Midbrain (tissue), 1 donor: ENCODE data around the gene CLCN7.

ENCODE experiments used
- DNase-seq: peaks from one replicate; lab custom pipeline; 2025; lab: John Stamatoyannopoulos, UW

CLCN7 gene

DNA sequence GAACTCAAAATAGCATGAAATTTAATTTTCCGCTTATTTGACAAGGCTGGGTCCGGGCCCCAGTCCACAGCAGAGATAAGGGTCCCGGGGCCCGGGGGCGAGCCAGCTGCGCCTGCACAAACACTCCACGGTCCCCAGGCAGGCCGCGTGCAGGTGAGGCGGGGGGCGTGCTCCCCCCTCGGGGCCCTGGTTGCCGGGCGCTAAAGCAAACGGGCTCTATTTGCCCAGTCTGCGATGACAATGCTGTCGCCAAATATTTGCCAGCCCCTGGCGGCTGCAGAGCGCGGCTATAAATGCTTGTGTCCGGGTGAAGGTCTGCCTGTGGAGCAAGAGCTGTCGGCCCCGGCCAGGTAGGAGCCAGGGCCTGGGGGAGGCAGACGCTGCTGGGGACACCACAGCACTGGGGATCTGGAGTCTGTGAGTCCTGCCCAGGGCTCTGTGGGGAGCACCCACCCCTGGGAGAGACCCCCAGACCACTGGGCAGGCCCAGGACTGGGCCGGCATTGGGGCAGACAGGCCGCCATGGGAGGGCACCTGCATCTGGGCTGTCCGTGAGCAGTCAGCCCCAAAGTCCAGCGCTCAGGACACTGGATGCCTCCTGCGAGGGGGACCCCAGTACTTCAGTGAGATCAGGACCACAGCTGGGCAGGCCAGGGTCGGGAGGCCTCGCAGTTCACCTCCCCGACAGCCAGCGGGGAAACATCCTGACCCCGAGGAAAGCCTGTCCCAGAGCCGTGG, 43.9 kb downstream of the CLCN7 start, which contains the start of gene PERCC1:
Gene PERCC1, plus strand, starts transcription at position 320 of the 738 bp plus-strand sequence. CDS start 1,516 bp downstream, outside the sequence.
- no peak for DNase-seq

DNA sequence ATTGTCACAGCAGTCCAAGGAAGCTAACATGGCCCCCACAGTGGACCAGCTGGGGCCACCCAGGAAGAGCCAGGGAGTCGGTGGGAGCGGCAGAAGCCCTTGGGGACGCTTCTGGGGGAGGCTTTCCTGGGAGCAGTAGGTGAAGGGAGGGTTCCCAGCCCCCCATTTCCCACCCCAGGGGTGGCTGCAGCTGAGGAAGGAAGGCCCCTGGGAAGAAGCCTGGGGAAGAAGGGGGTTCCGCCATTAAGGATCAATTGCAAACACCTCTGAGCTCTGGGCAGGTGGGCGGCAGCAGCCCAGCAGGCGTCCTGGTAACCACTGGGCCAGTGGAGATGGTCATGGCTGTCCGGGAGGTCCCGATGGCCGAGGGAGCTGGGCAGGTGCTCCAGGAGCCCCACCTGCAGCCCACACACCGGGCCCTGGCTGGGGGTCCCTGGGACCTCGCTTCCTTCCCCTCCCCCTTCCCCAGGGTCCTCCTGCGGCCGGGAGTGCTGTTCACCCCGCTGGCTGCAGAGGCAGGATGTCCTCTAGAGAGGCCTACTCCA, 44.5 kb downstream of the CLCN7 start:
- no peak for DNase-seq

DNA sequence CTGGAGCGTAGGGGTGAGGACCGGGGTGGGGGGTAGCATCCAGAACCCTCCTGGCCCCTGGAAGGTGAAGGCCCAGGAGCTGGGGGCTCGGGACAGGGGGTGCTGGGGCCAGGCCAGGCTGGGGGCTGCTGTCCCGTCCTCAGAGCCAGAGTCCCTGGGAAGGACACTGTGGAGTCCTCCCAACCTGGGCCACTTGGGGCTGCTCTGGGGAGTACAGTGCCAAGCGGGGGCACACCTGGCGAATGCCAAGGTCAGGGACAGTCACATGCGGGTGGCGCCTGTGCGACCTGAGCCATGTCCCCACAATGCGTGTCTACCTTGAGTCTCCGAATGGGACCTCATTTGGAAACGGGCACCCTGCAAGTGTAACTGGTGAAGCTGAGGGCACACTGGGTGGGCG, 45.2 kb downstream of the CLCN7 start:
- no peak for DNase-seq

DNA sequence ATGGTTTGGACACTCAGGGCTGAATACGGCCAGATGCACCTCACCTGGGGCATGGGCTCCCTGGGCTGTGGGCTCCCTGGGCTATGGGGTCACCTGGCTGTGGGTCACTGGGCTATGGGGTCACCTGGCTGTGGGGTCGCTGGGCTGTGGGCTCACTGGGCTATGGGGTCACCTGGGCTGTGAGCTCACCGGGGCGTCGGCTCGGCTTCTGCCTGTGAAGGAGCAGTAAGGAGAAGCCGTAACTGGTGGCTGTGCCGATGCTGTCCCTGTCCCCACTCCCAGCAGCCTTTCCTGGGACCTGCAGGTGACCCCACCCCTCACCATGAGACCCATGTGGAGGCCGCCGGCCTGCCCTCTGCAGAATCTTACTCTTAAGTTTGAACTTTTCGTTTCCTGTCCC, 45.8 kb downstream of the CLCN7 start:
- no peak for DNase-seq

DNA sequence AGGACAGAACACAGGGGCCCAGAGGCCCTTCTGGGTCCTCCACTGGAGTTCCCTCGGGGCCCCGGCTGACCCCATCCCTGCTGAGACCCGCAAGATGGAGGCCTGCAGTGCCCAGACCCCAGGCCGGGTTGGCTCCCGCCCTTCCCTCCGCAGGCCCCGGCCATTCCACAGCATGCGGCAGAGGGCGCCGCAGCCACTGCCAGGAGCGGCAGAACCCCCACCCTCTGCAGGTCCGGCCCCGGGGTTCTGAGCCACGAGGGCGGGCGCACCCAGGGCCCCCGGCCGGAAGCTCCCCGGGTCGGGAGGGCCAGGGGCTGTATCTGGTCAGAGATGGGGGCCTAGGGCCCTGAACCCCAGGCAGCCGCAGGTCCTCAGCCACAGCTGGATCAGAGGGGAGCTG, 46.3 kb downstream of the CLCN7 start:
- DNase-seq: peak; percentile 3

DNA sequence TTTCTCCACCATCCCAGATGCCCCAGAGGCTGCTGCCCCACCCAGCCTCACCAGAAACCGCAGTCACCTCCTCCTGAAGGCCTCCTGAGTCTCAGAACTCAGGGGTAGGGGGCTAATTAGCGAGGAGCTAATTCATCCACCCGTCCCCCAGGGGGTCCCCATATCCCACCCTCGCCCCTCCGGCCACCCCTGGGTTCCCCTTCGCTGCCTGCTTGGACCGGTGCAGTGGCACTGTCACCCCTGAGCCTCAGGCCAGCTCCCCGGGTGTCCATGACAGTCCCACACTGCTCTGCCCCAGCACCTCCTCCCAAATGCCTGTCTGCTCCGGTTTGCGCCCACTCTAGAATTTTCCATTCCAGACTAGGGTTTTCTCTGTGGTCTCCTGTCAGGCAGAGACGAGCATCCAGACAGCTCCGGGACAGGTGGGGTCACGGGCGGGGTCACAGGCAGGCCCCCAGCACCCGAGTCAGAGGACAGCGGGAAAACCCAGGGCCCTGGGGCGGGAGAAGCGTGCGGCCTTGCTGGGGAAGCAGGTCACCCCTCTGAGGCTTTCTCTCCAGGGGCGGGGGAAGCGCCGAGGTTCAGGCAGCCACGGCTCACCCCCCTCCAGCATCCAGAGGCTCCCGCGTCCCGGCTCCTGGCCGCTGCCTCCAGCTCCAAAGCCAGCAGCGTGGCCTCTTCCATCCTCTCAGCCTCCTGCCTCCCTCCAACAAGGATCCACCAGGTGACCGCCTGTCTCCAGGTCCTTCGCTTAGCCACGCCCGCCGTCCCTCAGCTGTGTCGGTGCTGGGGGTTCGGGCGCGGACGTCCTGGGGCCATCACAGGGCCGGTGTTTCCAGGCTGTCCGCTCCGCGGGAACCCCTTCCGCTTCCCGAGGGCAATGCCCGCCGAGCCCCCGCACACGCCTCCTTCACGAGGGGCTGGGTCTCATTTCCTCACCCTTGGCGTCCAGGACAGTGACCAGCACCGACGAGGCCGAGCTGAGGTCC, 47.1 kb downstream of the CLCN7 start:
- no peak for DNase-seq

DNA sequence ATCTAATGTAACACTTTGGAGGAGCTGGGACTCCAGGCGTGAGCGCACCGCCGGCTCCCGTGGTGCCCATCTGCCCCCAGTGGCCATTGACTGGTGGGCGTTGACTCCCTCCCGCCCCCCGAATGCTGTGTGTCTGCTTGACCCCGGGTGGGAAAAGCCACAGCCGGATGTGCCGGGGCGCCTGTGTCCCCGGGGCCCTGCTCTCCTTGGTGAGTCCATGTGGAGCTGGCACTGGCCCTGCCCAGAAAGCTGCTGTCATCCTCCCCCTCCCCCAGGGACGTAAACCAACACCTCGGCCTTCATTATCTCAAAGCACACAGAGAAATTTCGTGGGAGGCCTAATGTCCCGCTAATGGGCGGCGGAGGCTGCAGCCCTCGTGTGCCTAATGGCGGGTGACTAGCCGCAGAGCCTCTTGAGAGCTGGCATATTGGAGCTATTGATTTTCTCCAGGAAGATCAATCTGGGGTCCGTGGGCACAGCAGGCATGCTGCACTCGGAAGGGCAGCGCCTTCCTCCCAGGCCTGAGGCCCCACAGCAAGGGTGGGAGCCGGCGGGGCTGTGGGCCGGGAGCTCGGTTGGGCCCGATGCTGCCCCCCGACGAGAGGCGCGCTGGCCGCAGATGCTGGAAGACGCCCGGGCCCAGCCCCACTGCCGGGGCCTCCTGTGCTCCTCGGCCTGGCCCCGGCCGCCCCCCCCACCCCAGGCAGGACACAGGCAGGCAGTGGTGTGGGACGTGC, 47.9 kb downstream of the CLCN7 start:
- DNase-seq: no peak

DNA sequence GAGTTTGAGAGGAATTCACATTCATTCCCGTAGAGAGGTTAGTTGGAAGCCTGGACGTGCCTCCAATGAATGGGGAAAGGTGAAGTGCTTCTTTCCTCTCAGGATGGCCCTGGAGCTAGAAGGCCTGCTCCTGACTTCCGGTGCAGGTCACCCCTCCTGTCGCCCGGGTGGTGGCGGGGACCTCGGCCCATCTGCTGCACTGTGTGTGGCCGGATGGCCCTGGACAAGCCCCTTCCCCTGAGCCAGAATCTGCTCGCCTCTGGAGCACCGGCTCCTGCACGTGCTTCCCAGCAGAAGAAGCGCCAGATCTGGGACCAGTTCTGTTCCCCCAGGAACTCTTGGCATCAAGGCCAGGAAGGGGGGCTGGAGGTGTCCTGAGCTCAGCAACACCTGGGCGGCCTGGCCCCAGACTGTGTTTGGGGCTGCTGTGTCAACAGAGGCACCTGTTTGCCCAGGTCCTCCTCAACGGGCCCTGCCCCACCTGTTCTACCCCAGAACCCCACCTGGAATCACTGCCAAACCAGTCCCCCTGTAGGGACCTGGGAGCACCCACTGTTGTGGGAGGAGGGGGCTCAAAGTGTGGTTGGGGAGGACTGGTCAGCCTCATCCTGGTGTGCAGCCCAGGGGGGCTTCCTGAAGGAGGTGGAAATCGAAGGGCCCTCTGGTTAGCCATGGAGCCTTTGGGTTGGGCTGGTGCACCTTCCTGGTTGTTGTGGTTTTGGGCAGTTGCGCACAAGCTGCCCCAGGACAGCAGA, 49.0 kb downstream of the CLCN7 start:
- DNase-seq: no peak

DNA sequence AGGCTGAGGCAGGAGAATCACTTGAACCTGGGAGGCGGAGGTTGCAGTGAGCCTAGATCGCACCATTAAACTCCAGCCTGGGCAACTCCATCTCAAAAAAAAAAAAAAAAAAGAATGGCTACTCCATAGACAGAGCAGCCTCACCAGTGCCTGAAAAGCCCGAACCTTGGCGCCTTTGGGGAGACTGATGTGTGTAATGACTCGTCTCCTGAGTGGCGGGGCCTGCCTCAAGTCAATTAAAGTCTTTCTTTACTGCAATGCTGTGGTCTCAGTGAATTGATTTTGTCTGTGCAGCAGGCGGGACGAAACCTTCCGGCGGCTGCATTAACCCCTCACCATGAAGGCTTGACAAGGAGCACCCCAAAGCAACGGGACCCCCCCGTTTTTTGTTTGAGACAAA, 50.8 kb downstream of the CLCN7 start:
- no peak for DNase-seq

DNA sequence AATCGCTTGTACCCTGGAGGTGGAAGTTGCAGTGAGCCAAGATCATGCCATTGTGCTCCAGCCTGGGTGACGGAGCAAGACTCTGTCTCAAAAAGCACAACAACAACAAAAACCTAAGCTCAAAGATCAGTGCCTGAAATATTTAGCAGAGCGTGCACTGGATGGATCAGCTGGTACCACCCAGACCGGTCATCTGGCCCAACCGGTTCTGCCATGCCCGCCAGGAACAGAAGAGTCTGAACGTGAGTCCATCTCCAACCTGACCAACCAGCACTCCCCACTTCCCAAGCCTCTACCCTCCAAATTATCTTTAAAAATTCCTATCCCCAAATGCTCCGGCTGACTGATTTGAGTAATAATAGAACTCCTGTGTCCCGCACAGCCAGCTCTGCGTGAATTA, 52.8 kb downstream of the CLCN7 start:
- DNase-seq: no peak

DNA sequence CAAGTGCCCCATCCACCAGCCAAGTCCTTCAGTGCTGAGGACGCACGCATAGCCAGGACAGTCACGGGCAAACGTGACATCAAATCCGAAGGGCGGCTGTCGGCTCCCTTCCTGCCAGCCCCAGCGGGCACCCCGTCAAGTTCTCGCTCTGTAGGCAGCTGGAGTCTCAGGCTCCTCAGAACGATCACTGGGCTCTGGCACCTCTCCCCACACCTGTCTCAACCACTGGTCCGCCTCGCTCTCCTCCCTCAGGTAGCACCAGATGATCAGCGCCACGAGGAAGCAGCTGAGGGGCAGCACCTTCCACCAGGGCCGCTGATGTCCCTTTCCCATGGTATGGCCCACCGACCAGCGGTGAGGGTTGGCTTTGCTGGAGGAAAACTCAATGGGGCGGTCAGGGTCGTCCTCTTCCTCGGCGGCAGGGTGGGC, 54.7 kb downstream of the CLCN7 start:
- no peak for DNase-seq

DNA sequence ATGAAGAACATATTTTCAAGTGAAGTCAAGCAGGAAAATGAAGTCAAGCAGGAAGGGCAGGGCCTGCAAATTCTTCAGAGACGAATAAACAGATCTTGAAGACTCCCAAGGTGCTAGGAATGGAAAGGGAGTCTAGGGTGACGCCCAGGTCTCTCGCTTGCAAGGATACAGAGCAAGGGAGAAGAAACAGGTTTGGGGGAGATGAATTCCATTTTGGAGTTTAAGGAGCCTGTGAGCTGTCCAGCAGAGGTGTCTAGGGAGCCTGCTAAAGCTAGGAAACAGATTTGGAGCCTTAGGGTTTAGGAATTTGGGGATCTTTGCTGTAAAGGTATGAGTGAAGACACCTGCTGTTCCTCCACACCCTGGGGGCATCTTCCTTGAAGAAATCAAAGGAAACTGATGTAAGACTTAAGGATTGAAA, 58.3 kb downstream of the CLCN7 start:
- no peak for DNase-seq

DNA sequence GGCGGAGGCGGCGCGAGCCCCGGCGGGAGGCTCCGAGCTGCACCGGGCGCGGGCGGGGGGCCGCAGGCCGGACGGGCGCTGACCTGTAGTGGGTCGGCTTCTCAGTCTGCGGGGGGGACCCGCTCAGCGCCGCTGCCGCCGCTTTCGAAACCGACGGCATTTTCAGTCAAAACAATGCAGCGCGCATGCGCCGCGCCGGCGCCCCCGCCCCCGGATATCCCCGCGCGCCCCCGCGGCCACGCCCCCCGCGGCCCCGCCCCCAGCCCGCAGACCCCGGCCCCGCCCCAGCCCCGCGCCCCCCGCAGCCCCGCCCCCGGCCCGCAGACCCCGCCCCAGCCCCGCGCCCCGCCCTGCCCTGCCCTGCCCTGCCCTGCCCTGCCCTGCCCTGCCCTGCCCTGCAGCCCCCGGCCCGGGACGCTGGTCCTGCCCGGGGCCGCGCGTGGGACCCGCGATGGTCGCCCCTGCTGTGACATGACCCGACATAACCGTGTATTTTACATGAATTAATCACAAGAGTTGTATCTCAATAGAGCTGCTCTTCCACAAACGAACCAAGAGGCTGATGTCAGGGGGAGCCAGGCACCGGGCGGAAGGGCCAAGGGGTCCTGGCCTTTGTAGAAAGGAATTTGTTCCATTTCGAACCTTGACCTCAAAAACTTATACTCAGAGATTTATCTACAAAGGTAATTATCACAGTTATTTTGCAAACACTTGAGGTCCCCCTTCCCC, 60.1 kb downstream of the CLCN7 start, which contains the start of gene UNKL:
Gene UNKL, minus strand, starts transcription at position 173 of the 729 bp plus-strand sequence. Its CDS starts 13 bp downstream, at position 160.
- DNase-seq: peak; percentile 53

DNA sequence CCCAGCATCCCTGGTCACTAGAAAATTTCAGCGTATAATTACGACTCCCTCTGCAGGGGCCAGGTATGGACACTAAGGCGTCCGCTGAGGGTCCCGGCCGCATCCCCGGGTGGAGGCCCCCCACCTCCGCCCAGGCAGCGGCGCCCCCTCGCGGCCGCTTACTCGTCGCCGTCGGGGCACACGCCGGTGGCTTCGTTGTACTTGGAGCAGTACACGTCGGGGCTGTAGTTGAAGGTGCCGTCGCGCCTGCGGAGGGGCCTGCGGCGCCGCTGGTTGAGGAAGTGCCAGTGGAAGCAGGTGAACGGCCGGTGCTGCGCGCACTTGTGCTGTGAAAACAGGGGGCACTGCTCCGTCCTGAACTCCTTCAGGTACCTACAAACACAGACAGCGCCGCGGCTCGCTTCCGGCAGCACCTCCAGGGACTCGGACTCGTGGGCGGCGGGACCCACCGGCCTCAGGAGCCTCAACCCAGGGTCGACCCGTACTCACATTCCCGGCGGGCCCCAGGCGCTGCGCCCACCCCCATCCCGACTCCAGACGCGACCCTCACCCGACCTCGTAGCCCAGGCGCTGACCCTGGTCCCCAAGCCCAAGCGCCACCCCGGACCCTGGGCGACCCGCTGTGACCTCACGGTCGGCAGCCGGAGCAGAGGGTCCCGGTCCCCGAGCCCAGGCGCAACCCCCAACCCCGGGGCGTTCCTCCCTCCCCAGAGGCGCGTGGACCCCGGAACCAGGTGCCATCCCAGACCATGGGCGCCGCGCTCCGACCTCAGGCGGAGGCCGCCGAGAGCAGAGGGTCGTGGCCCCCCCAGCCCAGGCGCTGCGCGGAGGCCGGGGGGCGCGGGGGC, 60.9 kb downstream of the CLCN7 start:
- peak; percentile 9 for DNase-seq

DNA sequence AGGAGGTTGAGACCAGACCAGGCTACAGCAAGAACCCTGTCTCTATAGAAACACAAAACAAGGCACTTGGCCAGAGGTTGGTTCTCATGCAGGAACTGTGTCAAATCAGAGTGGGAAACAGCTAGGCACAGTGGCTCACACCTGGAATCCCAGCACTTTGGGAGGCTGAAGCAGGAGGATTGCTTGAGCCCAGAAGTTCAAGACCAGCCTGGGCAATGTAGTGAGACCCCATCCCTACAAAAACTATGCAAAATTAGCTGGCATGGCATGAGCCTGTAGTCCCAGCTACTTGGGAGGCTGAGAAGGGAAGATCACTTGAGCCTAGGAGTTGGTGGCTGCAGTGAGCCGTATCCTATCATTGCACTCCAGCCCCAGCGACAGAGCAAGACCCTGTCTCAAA, 62.0 kb downstream of the CLCN7 start:
- DNase-seq: no peak

DNA sequence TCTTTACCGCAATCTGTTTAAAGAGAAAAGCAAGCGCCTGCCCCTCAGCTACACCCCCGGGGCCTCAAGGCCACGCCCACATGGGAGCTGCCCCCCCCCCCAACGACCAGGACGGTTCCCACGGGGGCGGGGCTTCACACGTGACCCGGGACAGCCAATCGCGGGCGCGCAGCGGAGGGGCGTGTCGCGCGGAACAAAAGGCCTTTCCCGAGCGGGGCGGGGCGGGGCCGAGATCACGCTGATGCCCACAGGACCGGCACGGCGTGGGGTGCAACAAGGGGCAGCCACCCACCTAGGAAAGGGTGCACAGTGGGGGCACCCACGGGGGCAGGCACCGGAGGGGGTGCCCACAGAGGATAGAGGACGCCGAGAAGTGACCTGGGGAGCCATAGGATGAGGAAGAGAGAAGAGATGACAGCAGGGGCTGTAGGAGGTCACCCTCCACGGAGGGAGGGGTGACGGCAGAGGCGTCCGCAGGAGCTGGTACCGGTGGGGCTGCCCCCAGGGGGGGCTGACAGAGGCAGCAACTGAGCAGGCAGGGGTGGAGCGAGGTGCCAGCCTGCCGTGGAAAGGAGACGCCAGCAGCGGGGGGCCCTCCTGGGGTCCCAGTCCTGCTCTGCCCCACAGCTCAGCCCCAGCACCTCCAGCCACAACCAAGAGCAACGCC, 66.5 kb downstream of the CLCN7 start:
- DNase-seq: peak; percentile 96

DNA sequence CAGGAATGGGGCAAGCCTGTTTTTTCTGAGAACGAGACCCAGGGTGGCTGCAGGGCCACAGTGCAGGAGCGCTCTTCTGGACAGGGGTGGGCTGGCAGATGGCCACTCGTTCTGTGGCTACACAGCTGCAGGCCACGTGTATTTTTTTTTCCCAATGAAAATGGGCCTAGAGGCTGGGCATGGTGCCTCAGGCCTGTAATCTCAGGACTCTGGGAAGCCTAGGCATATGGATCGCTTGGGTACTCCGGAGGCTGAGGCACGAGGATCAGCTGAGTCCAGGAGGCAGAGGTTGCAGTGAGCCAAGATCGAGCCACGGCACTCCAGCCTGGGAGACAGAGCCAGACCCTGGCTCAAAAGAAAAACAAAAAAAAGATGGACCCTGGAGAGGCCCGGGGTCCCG, 67.1 kb downstream of the CLCN7 start:
- no peak for DNase-seq

DNA sequence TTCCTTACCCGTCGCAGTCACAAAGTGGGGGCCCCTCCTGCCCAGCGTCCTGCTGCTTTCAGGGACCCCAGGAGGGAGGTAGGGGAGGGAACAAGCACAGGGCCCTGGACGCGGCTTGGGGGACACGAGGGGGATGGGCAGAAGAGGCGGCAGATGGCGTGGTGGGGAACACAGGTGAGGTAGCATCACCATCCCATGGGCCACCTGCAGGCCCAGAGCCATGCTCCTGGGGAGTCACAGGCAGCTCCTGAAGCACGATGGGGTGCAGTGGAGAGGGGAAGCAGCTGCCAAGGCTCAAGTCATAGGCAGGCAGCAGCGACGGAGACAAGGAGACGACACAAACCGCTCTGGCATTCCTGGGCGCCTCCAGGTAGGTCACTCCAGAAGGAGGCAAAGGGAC, 71.1 kb downstream of the CLCN7 start:
- DNase-seq: no peak

DNA sequence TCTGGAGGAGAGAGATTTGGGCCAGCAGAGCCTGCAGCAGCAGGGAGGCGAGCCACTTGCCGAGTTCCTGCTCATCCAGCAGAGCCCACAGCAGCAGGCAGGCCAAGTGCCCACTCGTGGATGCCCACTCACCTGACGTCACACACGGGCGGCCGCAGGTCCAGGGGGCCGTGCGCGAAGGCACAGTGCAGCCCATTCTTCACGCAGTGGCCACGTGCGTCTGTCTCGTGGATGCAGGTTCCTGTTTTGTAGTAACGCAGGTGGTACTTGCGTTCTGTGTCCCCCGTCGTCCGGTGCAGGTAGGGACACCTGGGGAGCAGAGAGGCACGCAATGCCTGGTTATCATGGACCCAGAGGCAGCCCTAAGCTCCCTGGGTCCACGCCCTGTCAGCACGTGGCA, 71.8 kb downstream of the CLCN7 start:
- no peak for DNase-seq
